Erythroblast (primary cell): ENCODE results near the gene ZSWIM2.
"Not testable (repeated sequence)": the region's sequence is repeated elsewhere in the genome, so short reads cannot be mapped to it uniquely, and the experiment has no call there.

Experiments used
- DNase-seq, 2 experiments: peaks; one replicate each; lab custom pipeline; 2025; lab: John Stamatoyannopoulos, UW
- GATA1 ChIP-seq: IDR thresholded peaks from 2 replicates; pipeline ENCODE4 v1.6.1; 2011; ENCODE audit warnings: low read depth, mild to moderate bottlenecking, control low read depth, low read length, moderate library complexity
- POLR2A ChIP-seq: IDR thresholded peaks from 2 replicates; pipeline ENCODE4 v1.6.1; 2011; ENCODE audit warnings: mild to moderate bottlenecking, low read length

Gene ZSWIM2

DNA sequence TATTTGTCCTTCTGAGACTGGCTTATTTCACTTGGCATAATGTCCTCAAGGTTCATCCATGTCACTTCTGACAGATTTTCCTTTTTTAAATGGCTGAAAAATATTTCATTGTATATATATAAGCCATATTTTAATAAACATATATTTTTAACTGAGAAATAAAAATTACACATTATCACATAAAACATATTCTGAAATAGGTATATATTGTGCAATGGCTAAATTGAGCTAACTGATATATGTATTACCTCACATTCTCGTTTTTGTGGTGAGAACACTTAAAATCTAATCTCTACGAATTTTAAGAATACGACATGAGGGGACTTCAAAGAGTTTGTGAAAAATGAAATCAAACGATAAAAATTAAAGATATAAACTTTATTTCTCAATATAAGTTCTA, 25.7 kb upstream of the ZSWIM2 start:
- TF ChIP-seq GATA1, result no peak
- no peak for TF ChIP-seq POLR2A

DNA sequence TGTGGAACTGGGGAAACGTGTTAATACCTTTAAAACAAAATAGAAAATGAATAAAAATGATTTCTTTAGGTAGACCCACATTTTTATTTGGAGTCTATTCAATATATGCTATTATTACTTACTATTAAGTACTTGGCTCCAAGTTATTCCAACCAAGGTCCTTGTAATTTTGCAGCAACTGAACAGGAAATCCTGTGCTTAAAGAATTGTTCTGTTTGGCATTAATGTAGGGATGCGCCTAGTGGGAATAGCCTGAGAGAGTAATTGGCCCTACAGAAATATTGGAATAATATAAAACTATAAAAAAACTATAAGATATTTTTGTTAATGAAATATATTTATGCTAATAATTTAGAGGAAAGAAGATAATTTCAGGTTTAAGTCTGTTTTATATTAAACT, 22.9 kb upstream of the ZSWIM2 start:
- TF ChIP-seq POLR2A, result no peak
- no peak for TF ChIP-seq GATA1
- no peak for DNase-seq

More for the DNA sequence above, 25.7 kb upstream of the ZSWIM2 start:
- no peak for DNase-seq

DNA sequence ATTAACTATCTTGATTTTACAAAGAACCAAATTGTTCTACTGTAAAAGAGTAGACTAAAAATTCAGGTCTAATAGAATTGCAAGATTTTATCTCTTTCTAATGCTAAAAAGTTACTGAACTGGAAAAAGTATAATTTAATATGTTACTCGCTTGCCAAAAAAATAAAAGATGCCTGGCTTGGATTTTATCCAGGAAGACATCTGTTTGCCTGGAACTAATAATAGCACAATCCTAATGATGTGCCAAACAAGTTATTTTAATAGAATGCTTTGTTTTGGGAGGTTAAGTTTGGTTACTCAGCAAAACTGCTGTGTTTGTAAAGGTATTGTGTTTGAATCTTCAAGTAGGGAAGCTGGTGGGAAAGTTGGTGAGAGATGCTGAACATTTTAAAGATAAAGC, 19.4 kb upstream of the ZSWIM2 start:
- DNase-seq, result no peak
- TF ChIP-seq POLR2A (no peak), GATA1 (no peak)

DNA sequence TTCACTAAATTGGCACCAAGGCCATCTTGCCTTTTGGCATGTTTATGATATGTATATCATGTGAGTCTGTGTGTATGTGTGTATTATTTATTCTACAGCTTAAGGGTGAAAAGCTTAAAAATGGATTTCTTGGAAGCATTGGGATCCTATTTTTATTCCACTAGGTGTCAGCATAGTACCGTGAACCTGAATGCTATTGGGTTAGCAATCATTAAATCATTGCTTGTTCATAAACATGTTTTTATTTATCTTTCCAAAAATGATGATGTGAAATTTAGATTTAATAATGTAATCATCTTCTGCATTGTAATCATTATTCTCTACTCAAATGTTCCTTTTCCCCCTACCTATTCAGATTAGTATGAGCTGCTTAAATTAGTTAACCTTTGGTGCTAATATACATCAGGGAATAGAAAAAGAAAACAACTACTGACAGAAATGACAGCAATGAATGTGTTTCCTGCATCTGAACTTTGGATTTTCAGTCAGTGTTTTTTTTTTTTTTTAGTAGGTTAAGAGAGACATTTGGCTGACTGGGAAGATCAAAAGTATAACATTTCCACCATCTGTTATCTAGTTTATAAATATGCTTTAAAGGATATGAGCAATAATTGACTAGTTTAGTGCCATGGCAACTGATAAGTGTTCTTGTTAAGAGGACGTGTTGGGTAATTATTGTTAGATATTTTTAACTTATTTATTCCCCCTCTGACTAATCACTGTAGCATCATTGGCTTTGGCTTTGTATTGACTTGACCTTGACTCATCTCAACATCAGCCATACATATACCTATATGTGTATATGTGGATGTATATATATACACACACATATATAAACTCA, 14.1 kb upstream of the ZSWIM2 start:
- DNase-seq, result peak; percentile 16 to 56
- no peak for TF ChIP-seq POLR2A
- no peak for TF ChIP-seq GATA1

DNA sequence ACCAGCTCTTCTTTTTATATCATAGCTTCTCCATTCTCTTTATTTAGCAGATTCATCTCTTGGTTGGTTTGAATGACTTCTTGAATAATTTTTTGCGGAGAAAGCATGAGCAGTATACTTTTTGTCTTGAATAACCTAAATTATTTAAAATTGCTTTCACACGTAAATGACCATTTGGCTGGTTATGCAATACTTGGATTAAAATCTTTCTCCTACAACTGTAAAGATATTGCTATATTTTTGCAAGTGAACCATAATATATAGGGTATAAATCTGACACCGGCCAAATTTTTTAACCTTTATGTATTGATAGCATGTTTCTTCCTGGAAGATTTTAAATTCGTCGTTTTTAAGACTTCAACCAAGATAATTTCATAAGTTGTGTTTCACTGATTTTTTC, 6.2 kb upstream of the ZSWIM2 start:
- no peak for DNase-seq
- TF ChIP-seq GATA1 (no peak), POLR2A (no peak)

DNA sequence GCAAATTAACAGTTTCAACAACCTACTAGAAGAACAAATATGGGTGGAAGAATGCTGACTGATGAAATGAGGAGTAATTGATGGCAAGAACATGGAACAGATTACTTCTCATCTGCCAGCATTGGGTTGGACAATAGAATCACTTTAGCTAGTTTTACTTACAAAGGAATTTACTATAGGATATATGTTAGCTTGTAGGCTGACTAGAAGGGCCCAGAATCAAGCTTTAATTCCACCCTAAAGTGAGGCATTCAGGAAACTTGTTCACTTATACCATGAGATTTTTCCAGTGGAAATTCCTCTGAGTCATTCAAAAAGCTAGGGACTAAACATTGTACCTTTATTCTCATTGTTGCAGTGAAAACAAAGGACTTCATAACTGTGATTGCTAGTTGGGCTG, 5.0 kb upstream of the ZSWIM2 start:
- no peak for DNase-seq
- TF ChIP-seq POLR2A, result no peak
- no peak for TF ChIP-seq GATA1

DNA sequence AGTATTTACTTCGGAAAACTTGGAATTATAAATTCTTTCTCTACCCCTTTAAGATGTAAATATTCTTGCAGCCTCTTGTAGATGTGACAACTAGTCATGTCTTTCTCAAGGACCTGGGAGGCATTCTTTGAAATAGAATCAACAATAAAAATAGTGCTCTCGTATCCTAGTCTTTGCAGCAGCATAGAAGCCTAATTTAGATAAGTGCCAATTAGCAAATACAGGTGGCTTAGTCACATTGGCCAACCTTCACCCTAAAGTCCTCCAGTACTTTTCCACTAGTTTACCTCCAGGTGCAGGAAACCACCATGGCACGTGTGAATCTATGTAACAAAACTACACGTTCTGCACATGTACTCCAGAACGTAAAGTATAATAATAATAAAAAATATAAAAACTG, 3.5 kb upstream of the ZSWIM2 start:
- no peak for DNase-seq
- no peak for TF ChIP-seq POLR2A
- no peak for TF ChIP-seq GATA1

DNA sequence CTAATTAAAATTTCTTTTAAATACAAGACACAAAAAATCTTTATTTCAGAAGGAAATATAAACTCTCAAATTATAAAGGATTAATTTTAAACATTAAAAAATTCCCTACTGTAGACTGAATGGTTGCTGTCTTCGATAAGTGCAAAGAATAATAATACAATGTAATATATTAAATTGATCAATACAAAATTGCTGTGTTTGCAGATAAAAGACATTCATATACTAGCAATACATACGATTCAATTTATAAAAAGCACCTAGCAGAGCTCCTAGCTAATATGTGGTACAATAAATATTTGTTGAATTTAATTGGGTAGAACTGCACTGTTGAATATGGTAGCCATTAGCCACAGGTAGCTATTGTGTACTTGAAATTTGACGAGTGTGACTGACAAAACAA, 6.6 kb downstream of the ZSWIM2 start:
- DNase-seq, result no peak

DNA sequence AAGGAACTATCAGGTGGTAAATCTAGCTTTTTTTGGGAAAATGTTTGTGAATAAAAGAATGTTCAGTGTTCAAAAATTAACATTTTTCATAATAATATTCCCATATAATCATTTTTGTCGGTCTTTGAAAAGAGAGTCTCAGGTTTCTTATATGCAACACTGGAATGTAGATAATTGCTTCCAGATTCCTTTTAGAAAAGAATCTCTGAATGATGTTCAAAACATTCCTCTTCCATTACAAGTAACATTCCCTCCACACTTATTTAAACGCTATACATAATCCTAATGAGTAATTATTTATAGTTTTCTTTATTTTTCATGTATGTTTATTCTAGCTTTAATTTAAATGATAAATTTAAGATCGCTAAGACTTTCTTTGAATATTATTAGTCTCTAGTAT, 7.0 kb downstream of the ZSWIM2 start:
- DNase-seq, result no peak
- TF ChIP-seq GATA1, result no peak
- no peak for TF ChIP-seq POLR2A

More for the DNA sequence above, 6.6 kb downstream of the ZSWIM2 start:
- TF ChIP-seq GATA1, result no peak
- no peak for TF ChIP-seq POLR2A

DNA sequence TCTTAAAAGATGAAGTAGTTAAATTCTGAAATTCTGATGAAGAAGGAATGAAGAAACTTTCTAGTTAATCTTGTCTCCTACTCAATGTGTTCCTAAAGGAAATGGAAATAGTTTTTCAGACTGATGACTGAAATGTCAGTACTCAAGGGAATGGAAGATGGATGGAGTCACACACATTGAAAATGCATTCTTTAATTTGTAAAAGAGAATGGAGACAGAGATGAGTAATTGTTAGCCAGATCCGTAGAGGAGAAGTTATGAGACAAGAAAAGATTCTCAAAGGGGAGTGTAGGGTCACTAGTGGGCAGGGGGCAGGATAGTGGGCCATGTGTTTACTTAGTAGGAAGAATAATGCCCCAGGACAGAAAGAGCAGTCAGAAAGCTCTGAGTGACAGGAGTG, 13.3 kb downstream of the ZSWIM2 start:
- no peak for TF ChIP-seq GATA1
- no peak for TF ChIP-seq POLR2A
- DNase-seq, result no peak

DNA sequence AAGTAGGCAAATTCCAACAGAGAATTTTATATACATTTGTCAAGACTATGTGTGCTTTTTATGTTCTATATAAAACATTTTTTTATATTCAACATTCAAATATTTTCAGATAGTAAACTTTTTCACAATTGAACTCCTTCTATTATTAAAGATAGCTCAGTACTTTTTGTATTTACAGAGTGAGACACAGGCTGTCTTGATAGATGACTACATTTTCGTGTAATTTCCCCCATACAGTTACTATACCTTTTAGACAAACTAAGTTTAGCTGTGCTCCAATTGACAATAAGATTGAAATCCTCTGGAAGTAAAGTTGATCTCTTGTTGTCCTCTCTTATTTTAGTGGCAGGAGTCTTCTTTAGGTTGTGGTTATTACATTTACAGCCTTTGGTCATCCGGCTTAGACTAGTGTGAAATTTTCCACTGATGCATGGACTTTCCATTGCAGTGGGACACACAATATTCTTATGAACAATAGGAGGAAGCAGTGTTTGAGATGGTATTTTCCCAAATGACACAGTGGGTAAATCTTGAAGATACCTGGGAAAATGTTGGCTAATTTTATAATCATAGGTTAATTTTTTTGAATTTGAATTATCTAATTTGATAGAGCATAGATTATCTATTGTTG, 21.0 kb downstream of the ZSWIM2 start:
- TF ChIP-seq GATA1, result no peak
- TF ChIP-seq POLR2A, result no peak
- DNase-seq, result no peak

DNA sequence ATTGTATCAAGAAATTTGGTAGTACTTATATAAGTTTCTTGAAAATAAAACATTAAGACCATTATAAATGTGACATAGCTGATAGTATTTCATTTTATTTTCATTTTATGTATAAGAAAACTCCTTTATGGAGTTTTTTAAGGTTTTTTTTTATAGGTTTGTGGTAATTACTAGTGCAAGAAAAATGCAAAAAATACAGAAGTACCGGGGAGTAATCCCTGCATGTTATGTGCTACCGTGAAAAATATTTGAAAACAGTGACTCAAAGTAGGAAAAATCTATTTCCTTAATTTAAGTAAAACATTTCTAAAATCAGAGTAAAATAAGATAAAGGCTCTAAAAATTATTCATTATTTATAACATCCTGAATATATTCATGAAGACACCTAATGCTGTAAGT, 21.6 kb downstream of the ZSWIM2 start:
- no peak for TF ChIP-seq POLR2A
- TF ChIP-seq GATA1, result no peak
- DNase-seq, result no peak

DNA sequence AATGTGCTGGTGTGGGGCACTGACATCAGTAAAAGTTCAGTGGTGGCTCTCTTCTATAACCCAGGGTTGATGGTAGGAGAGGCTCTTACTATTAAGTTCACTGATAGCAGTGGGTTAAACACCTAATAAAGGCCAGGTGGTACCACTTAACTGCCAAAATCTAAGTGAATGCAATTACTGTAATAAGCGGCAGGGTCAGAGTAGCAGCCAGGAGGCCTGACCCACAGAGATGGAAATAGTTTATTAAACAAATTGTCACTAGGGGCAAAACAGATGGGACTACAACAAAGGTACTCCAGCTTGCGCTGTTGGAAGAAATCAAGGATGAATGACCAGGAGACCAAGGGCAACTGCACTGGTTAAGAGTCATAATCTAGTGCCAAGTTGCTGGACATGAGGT, 26.6 kb downstream of the ZSWIM2 start:
- no peak for TF ChIP-seq GATA1
- TF ChIP-seq POLR2A, result no peak
- DNase-seq, result no peak

DNA sequence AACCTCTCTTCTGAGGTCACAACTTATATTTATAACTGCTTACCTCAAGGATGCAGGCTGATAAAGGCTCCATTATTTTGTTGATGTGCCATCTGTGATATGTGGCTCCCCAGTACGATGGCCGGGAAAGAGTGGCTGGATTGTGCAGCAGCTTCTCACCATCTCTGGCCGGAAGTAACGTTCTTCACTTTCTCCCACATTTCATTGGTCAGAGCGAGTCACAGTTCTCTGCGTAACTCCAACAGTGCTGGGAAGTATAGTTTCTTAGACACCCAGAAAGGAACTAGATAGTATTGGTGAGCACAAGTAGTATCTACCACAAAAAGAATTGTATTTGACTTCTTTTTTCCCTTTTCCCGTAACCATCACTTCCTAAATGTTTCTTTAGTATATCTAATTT, 28.7 kb downstream of the ZSWIM2 start:
- DNase-seq, result no peak
- TF ChIP-seq GATA1, result no peak
- TF ChIP-seq POLR2A, result no peak

DNA sequence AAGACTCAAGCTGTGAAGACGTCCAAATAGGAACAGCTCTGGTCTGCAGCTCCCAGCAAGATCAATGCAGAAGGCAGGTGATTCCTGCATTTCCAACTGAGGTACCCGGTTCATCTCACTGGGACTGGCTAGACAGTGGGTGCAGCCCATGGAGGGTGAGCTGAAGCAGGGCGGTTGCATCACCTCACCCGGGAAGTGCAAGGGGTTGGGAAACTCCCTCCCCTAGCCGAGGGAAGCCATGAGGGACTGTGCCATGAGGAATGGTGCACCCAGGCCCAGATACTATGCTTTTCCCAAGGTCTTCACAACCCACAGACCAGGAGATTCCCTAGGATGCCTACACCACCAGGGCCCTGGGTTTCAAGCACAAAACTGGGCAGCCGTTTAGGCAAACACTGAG, 37.2 kb downstream of the ZSWIM2 start:
- not testable (repeated sequence) for DNase-seq

DNA sequence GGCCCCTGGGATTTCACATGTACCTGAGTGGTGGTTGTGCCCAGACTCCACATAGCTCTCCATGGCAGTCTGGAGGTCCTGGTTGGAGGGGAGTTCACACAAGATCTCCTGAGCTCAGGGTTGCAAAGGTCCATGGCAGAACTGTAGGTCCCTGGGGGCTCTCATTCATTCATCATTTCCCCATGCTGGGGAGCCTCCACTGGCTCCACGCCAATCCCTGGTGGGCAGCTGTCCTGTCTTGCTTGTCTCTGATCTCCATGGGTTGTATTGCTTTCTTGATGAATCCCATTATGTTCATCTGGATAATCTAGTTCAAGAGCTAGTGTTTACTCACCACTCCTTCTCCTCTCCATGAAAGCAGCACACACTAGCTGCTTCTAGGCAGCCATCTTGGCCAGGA, 42.4 kb downstream of the ZSWIM2 start:
- no peak for DNase-seq
- TF ChIP-seq POLR2A (no peak), GATA1 (no peak)

DNA sequence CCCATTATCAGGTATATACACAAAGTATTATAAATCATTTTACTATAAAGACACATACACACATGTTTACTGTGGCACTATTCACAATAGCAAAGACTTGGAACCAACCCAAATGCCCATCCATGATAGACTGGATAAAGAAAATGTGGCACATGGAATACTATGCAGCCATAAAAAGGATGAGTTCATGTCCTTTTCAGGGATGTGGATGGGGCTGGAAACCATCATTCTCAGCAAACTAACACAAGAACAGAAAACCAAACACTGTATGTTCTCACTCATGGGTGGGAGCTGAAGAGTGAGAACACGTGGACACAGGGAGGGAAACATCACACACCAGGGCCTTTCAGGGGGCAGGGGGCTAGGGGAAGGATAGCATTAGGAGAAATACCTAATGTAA, 50.4 kb downstream of the ZSWIM2 start:
- DNase-seq, result not testable (repeated sequence)
